ENCODE measurements around the gene TDO2. TPM values are rescaled to one million over a fixed set of nuclear protein-coding genes. Genes with fewer than 3 reads are reported as not detected.

The TDO2 gene
- total RNA-seq, 1 donor from 2014 or later, result not detected

Other genes starting within 250 kb of the TDO2 start
- 88.4 TPM for gene GUCY1A1, start 236.8 kb upstream of the TDO2 start, total RNA-seq
- 32.6 TPM for gene GUCY1B1, start 144.7 kb upstream of the TDO2 start, total RNA-seq
- not detected for gene ASIC5, start 37.4 kb upstream of the TDO2 start, total RNA-seq
- gene CTSO, start 50.2 kb downstream of the TDO2 start, total RNA-seq, result 7.4 TPM

All from Right ventricle myocardium inferior (tissue), 1 donor.